ENCODE data around the gene COMP. TPM values are rescaled to one million over a fixed set of nuclear protein-coding genes. Genes with fewer than 3 reads are reported as not detected.

Gene COMP
- total RNA-seq, 1 donor = under 0.01 TPM

DNA sequence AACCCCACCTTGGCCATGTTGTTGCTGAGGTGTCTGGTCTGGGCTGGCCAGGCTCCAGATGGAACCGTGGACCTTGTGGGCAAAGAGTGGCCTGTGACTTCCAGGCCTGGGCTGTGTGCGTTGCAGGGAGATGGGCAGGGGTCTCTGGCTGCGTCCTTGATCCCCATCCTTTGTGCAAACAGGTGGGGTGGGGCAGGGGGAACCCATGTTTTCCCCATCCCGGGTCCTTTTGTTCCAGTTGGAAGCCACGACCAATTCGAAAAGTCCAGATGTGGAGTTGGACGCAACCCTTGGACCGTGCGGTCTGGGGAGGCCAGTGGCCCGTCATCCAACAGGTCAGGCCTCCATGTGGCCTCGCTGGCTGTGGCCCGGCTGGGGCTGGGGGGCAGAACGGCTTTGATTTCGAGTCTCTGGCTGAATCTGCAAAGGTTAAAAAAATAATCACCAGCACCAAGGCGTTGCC is 13.1 kb upstream of the COMP start:
- DNase-seq (ENCODE audit: low read depth in 2 of 3, low spot score in 2 of 3) = no peak

DNA sequence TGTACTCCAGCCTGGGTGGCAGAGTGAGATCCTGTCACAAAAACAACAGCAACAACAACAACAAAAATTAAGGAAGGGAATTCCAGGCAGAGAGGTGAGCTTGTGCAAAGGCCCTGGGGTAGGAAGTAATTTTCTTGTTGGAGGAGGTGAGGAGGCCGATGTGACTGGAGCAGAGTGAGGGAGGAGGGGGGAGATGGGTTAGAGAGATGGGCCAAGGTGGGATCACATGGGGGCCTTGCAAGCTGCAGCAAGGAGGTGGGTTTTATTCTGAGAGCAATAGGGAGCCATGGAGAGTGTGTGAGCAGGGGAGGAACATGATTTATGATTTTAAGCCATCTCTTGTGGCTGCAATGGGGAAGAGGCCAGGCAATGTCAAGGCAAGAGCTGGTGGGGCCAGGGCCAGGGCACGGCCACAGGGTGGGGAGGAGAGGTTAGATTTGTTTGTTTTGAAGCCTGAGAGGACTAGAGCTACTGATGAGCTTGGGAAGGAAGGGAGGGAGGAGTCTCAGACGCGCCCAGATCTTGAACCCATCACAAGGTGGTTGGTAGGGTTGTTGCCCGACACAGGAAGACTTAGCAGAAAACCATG is 12.5 kb upstream of the COMP start:
- DNase-seq (ENCODE audit: low read depth in 2 of 3, low spot score in 2 of 3) = no peak

DNA sequence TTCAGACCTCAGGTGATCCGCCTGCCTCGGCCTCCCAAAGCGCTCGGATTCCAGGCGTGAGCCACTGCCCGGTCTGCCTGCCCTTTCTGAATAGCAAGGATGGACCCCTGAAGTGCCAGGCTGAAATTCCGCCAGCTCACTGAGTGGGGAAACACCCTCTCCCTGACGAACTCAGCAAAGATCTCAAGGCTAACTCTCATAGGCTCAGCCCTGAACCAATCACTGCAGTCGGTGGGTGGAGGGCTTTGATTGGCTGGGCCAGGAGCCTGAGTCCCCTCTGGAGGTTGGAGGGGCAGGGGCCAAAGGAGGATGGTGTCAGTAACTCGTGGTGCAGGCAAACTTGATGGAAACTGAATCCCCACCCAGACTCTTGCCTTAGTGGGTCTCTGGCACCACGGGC is 11.2 kb upstream of the COMP start:
- no peak for DNase-seq (ENCODE audit: low read depth in 2 of 3, low spot score in 2 of 3)

DNA sequence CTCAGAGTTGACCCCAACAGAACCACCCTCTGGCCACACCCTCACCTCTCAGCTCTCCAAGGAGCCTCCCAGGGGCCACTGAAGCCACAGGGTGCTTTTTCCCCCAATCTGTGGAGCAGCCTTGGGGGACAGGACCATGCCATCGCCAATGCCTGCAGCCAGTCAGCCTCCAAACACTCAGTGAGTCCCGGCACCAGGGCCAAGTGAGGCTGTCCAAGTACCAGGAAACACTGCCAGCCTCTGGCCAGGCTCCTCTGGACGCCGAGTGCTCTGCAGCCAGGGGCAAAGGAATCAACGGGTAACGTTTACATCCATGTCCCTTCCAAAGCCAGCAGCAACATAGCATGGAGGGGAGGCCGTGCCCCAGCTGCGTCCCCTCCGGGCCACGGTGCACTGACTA is 9.5 kb upstream of the COMP start:
- DNase-seq (ENCODE audit: low read depth in 2 of 3, low spot score in 2 of 3) = no peak

DNA sequence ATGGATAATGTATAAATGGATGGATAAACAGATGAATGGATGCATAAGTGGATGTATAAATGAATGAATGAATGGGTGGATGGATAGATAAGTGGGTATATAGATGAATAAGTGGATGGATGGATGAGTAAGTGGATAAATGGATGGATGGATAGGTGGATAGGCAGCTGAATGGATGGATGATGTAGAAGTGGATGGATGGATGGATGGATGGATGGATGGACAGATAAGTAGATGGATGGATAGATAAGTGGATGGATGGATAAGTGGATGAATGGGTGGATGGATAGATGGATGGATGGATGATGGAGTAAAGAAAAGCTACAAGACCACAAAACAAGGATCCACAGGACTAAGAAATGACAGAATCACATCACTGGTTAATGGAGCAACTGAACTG is 9.0 kb upstream of the COMP start:
- DNase-seq (ENCODE audit: low read depth in 2 of 3, low spot score in 2 of 3) = no peak

DNA sequence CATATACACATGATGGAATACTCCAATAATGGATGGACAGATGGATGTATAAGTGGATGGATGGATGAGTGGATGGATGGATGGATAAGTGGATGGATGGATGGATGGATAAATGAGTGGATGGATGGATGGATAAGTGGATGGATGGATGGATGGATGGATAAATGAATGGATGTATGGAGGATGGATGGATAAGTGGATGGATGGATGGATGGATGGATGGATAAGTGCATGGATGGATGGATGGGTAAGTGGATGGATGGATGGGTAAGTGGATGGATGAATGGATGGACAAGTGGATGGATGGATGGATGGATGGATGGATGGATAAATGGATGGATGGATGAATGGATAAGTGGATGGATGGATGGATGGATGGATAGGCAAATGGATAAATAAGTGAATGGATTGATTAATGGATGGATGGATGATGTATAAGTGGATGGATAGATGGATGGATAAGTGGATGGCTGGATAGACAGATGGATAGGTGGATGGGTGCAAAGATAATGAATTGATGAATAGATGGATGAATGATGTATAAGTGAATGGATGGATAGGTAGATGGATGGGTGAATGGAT is 8.4 kb upstream of the COMP start:
- no peak for DNase-seq (ENCODE audit: low read depth in 2 of 3, low spot score in 2 of 3)

DNA sequence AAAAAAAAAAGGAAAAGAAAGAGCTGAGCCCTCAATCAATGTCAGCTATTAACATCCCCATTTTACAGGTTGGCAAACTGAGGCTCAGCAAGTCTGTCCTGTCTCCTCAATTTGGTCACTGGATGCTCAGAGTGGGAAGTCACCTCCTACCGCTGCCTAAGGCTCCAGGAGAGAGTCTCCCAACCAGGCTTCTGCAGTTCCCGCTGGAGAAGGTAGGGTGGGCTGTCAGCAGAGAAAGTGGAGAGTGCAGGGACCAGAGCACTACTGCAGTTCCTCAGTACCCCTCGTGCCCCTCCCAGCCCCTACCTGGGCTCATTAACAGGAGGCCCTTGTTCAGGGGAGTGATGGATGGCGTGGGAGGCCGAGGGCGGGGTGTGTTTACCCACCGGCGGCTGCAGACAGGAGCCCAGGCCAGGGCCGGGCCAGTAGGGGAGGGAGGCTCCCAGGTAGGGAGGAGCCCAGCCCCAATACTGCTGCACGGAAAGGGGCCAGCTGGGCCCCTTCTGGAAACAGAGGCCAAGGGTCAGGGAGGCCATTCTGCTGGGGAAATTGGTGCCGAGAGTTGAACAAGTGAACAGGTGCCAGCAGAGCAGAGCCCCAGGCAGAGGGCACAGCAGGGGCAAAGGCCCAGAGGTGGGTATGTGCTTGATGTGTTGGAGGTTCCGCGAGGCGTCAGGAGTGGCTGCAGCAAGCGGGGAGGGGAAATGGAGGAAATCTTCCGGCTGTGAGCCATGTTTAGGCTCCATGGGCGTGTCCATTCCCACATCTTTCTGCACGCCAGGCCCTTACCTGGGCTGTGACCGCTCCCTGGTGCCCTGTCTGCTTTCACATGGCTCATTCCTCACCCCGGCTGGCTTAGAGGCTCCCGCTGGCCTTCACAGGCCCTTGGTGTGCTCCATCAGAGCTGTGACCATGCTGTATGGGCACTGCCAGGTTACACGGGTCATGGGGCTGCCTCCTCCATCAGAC is 7.6 kb upstream of the COMP start:
- no peak for DNase-seq (ENCODE audit: low read depth in 2 of 3, low spot score in 2 of 3)

DNA sequence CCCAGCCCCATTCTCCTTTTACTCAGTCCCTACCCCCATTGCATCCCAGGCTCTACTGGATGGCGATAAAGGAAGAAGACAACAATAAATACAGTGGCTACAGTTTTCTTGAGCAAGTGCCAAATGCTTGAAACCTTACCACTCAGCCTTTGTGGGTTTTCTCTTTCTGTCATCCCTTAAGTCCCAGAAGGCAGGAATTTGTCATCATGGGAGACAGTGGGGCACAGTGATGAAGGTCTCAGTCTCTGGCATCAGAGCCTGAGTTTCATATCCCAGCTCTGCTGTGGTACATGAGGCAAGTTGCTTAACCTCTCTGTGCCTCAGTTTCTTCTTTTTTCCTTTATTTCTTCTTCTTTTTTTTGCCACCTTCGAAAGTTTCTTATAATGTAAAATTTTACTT is 5.1 kb upstream of the COMP start:
- DNase-seq (ENCODE audit: low read depth in 2 of 3, low spot score in 2 of 3) = no peak

DNA sequence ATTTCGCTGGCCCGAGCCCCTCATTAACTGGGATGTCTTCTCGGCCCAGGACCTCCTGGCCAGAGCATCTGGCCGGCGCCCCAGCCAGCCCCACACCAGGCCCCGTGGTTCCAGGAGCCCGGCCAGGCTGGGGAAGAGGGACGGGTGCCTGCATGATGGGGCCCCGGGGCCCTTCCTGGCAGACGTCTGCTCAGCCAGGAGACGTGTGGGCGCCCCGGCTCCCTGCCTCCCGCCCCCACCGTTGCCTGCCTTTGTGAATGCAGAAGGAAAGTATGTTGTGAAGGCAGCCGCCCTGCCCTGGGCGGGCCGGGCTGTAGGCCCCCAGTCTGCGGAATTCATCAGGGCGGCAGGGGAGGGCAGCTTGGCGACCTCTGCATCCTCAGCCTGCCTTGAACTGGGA is 4.4 kb upstream of the COMP start:
- no peak for DNase-seq (ENCODE audit: low read depth in 2 of 3, low spot score in 2 of 3)

DNA sequence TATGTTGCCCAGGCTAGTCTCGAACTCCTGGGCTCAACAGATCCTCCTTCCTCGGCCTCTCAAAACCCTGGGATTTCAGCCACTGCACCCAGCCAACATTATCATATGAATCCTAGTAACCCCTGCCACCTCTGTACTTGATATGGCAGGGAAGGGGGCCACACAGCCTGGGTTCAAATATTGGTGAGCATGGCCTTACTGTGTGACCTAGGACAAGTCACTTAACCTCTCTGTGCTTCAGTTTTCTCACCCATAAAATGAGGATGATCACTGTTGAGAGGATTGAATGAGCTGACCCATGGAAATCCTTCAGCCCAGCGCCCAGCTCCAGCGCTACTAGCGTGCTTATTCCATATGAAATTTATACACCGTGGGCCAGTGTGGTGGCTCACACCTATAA is 3.6 kb upstream of the COMP start:
- DNase-seq (ENCODE audit: low read depth in 2 of 3, low spot score in 2 of 3) = no peak

DNA sequence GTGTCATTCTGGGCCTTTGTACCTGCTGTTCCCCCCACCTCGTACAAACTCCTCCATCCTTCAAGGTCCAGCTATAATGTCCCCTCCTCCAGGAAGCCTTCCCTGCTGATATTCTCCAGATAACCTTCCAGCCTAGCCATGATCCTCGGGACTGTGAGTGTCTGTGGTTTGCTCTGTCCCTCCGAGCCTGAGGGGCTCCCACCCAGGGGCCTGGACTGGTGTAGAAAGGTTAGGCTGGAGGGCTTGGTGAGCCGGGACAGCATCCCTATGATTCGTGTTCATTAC is 2.9 kb upstream of the COMP start:
- no peak for DNase-seq (ENCODE audit: low read depth in 2 of 3, low spot score in 2 of 3)

DNA sequence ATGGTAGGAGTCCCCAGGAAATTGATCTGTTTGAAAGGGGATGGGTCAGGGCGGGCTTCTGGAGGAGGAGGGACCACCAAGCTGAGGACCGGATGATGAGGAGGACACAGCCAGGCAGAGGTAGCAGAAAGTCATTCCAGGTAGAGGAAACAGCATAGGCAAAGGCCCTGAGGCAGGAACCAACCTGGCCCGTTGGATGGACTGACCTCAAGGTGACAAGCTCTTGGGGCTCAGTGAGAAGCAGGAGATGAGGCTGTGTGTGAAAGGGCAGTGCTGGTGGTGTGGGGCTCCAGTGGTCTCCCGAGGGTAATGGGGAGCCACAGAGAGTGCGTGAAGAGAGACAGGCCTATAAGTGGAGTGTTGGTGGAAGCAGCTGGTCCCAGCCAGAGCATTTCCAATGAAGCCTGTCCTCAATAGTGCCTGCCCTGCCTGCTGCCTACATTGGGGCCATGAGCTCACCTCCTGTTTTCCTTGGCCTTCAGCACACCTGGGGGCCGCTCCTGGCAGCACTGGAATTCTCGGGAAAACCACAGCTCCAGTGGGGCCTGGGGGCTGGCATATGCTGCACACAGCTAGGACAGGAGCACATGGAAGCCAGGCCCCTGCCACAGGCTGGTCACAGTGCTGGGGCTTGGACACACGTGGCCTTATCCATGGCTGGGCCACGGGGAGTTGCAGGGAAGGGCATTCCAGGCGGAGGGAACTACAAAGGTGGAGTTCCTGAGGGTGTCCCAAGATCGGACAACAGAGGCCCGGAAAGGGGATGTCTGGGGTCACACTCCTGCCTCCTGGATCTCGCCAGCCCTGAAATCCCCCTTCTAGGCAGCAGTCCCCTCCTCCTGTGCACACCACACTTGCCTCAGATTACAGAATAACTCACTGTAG is 2.3 kb upstream of the COMP start:
- no peak for DNase-seq (ENCODE audit: low read depth in 2 of 3, low spot score in 2 of 3)

DNA sequence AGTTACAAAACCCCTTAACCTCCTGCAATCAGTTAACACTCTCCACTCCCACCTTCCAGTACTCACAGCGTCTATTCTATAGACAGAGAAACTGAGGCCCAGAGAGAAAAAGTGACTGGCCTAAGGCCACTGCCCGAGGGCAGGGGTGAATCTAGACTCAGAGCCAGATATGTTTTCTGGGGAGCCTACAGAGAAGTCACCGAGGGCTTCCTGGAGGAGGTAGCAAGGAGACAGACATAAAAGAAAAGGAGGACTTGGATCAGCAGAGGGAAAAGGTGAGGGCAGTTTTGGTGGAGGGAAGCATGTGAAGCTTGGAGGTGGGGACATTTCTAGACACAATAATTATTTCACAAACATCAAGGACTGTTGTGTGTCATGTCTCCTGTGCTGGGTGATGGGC is 1.6 kb upstream of the COMP start:
- DNase-seq (ENCODE audit: low read depth in 2 of 3, low spot score in 2 of 3) = no peak

DNA sequence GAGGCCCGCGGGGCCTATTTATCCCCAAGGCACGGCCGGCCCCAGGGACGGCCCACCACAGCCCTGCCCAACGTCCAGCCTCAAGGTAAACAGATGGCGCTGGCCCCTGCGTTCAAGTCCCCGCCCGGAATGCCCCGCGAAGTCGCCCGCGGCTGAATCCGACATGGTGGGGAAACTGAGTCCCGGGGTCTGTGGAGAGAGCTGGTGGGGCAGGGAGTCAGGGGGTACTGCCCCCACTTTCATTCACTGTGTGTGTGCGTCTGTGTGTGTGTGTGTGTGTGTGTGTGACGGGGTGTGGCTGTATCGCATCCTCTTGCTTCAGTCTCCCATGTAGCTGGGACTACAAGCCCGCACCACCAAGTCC is 192 bp upstream of the COMP start:
- DNase-seq (ENCODE audit: low read depth in 2 of 3, low spot score in 2 of 3) = no peak

DNA sequence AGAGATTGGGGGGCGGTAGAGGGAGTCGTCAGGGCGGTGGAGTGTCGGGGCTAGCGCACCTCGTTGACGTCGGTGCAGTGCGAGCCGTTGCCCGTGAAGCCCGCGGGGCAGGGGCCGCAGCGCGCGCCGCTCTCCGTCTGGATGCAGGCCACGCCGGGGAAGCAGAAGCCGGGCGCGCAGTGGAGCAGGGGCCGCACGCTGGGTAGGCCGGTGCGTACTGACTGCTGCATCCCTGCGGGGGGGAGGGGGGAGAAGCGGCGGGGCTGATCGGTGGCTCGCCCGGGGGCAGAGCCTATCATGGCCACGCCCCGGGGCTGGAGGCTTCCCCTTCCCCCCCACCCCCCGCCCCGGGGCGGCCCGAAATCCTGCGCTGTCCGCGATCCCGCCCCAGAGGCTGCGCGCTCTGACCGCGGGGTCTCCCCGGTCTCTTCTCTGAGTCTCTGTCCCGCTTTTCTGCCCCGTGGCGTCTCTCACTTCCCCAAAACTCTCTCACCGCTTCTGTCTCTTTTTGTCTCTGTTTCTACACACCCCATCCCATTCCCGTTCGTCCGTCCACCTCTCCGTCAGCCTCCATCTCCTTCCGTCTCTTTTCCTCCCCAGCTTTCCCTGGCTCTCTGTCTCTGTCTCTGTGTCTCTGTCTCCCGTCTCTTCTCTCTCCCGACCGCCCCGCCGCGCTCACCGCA is 1.1 kb downstream of the COMP start:
- peak in 2 of 3 donors; percentile 43 to 58 for DNase-seq (ENCODE audit: low read depth in 2 of 3, low spot score in 2 of 3)

DNA sequence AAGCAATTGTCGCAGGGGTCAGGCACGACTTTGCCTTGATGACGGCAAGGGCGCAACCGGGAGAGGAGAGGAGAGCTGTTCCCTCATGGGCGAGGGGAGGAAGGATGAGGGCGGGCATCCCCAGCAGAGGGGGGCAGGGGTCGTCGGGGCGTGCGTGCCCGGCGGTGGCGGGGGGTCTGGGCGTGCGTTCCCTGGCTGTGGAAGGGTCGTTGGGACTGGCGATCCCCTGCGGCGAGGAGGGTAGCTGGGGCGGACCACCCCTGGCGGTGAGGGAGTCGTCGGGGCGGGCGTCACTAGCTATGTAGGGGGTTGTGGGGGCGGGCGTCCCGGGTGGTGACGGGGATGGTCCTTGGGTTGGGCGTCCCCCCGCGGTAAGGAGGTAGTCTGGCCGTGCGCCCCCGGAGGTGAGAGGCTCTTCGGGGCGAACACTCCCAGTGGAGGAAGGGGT is 1.7 kb downstream of the COMP start:
- DNase-seq (ENCODE audit: low read depth in 2 of 3, low spot score in 2 of 3) = no peak

DNA sequence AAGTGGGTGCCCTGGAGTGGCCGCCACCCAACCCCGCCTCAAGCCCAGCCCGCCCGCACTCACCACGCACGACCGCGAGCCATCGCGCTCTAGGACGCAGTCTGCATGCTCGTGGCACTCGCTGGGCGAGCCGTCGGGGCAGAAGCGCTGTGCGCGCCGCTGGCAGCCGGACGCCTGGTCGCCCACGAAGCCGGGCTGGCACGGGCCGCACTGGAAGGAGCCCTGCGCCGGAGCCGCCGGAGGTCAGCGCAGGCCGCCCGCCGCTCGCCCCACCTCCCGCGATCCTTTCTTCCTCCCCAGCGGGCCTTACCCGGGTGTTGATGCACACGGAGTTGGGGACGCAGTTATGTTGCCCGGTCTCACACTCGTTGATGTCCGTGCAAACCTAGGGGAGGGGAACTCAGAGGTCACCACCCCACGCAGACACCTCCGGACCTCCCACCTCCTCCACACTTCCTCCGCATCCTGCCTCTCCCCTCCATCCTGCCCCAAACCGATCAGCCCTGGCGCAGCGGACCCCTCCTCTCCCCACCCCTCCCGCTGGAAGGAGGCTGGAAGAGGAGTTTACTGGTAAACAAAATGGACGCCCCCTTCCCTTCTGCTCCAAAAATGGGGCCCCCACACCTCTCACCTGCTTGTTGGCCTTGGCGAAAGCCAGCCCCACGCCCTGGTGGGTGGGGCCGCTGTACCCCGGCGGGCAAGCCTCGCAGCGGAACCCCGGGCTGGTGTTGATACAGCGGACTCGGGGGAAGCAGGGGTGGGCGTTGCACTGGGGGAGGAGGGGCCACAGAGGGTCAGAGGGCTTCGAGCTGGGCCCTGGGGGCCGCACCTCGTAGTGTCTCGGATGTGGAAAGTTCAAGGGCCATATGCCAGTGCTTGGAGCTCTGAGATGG is 2.3 kb downstream of the COMP start:
- DNase-seq (ENCODE audit: low read depth in 2 of 3, low spot score in 2 of 3) = no peak

DNA sequence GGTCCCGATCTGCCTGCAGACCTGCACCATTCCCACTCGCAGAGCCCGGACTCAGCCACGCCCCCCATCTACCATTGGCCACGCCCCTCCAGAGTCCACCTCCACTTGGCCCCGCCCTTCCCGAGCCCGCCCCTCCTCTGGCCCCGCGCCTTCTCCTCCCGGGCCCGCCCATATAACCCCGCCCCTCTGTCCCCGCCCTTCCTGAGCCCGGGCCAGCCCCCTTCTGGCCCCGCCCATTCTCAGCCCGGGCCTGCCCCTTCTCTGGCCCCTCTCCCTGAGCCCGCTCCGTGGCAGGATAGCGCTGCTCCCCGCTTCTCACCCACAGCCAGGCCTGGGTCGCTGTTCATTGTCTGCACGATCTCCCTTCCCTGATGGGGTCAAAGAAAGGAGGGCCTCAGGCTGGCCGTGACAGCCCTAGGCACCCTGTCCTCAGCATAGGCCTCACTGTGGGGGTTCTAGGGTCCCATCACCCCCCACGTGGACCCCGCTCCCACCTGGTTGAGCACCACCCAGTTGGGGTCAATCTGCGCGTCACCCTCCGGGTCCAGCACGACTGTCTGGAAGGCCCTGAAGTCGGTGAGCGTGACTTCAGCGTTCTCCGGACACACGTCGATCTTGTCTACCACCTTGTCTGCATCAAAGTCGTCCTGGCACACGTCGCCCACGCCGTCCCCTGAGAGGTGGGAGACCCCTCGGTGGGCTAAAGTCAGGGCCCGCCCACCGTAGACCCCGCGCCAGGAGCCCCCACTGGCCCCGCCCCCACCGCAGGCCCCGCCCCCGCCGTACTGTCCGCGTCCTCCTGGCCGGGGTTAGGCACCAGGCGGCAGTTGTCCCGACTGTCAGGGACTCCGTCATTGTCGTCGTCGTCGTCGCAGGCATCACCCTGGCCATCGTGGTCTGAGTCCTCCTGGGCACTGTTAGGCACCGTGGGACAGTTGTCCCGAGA is 5.7 kb downstream of the COMP start:
- DNase-seq (ENCODE audit: low read depth in 2 of 3, low spot score in 2 of 3) = peak; percentile 30 to 86 (median 76)

DNA sequence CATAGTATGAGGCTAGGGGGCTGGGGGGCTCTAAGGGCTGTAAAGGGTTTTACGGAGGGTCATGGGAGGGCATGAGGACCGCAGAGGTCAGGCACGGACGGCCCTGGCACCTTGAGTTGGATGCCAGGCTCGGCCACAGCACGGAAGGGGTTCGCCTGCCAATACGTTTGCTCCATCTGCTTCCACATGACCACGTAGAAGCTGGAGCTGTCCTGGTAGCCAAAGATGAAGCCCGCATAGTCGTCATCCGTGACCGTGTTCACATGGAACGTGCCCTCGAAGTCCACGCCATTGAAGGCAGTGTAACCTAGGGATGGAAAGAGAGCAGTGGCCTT is 6.4 kb downstream of the COMP start:
- DNase-seq (ENCODE audit: low read depth in 2 of 3, low spot score in 2 of 3) = no peak
